DOHH2 (cell line): ENCODE data around the gene MLLT10.
"Not testable (repeated sequence)": the region's sequence is repeated elsewhere in the genome, so short reads cannot be mapped to it uniquely, and the experiment has no call there.

ENCODE experiments used
- H3F3A ChIP-seq: fragments of 200-600 bp; sonication (generic), shearing (Covaris generic); 2 replicates; pipeline ENCODE4 v1.6.0; 2016; ENCODE audit warnings: antibody characterized with exemption, mild to moderate bottlenecking; ENCODE audit not compliant: control insufficient read depth, insufficient read depth
- H3K27ac ChIP-seq: fragments of 200-600 bp; sonication (generic); 2 replicates; pipeline ENCODE4 v1.5.1; 2014; ENCODE audit warnings: low read depth, mild to moderate bottlenecking, low read length, moderate library complexity
- H3K27me3 ChIP-seq: fragments of 200-600 bp; sonication (generic); 2 replicates; pipeline ENCODE4 v1.6.1; 2014; ENCODE audit warnings: mild to moderate bottlenecking, low read length, mixed read lengths; ENCODE audit not compliant: control insufficient read depth
- H3K36me3 ChIP-seq: fragments of 200-600 bp; sonication (generic); 2 replicates; pipeline ENCODE4 v1.6.1; 2014; ENCODE audit warnings: mild to moderate bottlenecking, low read length, moderate library complexity, mixed read lengths; ENCODE audit not compliant: control insufficient read depth
- H3K4me1 ChIP-seq: fragments of 200-600 bp; sonication (generic); 2 replicates; pipeline ENCODE4 v1.6.1; 2014; ENCODE audit warnings: mild to moderate bottlenecking, low read length, mixed read lengths; ENCODE audit not compliant: control insufficient read depth
- H3K4me2 ChIP-seq: fragments of 200-600 bp; sonication (generic); 2 replicates; pipeline ENCODE4 v1.6.0; 2014; ENCODE audit warnings: mild to moderate bottlenecking, low read length, moderate library complexity
- H3K4me3 ChIP-seq: fragments of 200-600 bp; sonication (generic); 2 replicates; pipeline ENCODE4 v1.5.1; 2014; ENCODE audit warnings: mild to moderate bottlenecking, low read length, mixed read lengths
- H3K79me2 ChIP-seq: fragments of 200-600 bp; sonication (generic); 2 replicates; pipeline ENCODE4 v1.6.1; 2014; ENCODE audit warnings: mild to moderate bottlenecking, low read length, mixed read lengths; ENCODE audit not compliant: control insufficient read depth
- H3K9me2 ChIP-seq: fragments of 200-600 bp; sonication (generic); replicated peaks from 2 replicates; pipeline ENCODE4 v1.6.1; 2014; ENCODE audit warnings: mild to moderate bottlenecking, low read length, mixed read lengths; ENCODE audit not compliant: control insufficient read depth
- H3K9me3 ChIP-seq: fragments of 200-600 bp; sonication (generic); 2 replicates; pipeline ENCODE4 v1.6.1; 2014; ENCODE audit warnings: antibody characterized with exemption, low read length, mixed read lengths; ENCODE audit not compliant: control insufficient read depth, insufficient read depth
- H4K20me1 ChIP-seq: fragments of 200-600 bp; sonication (generic); 2 replicates; pipeline ENCODE4 v1.6.0; 2014; ENCODE audit warnings: low read depth, mild to moderate bottlenecking, antibody characterized with exemption, low read length, moderate library complexity; ENCODE audit not compliant: control insufficient read depth, insufficient read depth
- EZH2phosphoT487 ChIP-seq: fragments of 200-600 bp; sonication (generic); IDR thresholded peaks from 2 replicates; pipeline ENCODE4 v1.6.1; 2017; ENCODE audit warnings: borderline replicate concordance, mild to moderate bottlenecking, antibody characterized with exemption, low read length, moderate library complexity, mixed read lengths
- TF ChIP-seq, protein P1 (sequence below): fragments of 200-600 bp; sonication (generic); IDR thresholded peaks from one replicate; pipeline ENCODE4 v1.5.1; 2014; ENCODE audit warnings: antibody characterized with exemption, mild to moderate bottlenecking, low read depth, low read length; ENCODE audit not compliant: poor library complexity, severe bottlenecking

The MLLT10 gene

DNA sequence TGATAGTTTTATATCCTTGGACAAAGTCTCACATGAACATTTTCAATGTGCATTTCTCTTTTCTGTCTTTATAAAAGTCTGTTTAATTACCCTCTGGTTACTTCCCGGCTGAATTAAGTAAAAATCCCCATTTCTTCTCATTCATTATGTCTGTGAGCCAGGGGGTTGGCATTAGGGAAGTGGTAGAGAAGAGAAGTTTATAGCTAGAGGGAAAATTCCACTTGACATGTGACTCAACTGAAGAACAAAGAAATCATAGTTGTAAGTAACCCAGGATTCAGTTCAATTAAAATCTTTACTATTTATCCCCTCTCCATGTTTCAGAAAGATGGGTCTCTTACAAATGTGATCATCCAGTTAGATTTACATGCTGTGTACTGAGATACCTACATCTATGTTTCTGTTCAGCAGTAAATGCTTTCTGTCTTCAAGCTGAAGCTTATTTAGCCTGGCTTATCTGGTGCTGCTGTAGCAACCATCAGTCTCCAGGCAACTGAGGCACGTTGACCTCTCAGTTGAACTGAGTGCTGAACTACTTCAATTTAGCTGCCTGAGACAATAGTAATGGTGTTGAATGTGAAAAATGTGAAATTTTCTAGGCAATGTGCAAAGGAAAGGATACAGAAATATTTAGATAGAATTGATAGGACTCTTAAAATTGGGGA, 181.6 kb downstream of the MLLT10 start:
- Histone ChIP-seq H3K36me3 (peaks cover 51% of the 10 kb centered on the region), H3K4me3 (no peak overlapping the region), H3K9me3 (no peaks in the 10 kb centered on the region), H3K27me3 (no peaks in the 10 kb centered on the region), H4K20me1 (no peaks in the 10 kb centered on the region; the same call in 1 of the 2 replicates), H3F3A (peaks cover 6% of the 10 kb centered on the region; the same call in 1 of the 2 replicates), H3K4me2 (no peak overlapping the region), H3K4me1 (peaks cover 6% of the 10 kb centered on the region), H3K9me2 (no peaks in the 10 kb centered on the region), H3K27ac (no peak overlapping the region), H3K79me2 (peaks cover 6% of the 10 kb centered on the region)
- TF ChIP-seq, protein P1, sequence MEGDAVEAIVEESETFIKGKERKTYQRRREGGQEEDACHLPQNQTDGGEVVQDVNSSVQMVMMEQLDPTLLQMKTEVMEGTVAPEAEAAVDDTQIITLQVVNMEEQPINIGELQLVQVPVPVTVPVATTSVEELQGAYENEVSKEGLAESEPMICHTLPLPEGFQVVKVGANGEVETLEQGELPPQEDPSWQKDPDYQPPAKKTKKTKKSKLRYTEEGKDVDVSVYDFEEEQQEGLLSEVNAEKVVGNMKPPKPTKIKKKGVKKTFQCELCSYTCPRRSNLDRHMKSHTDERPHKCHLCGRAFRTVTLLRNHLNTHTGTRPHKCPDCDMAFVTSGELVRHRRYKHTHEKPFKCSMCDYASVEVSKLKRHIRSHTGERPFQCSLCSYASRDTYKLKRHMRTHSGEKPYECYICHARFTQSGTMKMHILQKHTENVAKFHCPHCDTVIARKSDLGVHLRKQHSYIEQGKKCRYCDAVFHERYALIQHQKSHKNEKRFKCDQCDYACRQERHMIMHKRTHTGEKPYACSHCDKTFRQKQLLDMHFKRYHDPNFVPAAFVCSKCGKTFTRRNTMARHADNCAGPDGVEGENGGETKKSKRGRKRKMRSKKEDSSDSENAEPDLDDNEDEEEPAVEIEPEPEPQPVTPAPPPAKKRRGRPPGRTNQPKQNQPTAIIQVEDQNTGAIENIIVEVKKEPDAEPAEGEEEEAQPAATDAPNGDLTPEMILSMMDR, result no peak
- no peak for TF ChIP-seq EZH2phosphoT487

DNA sequence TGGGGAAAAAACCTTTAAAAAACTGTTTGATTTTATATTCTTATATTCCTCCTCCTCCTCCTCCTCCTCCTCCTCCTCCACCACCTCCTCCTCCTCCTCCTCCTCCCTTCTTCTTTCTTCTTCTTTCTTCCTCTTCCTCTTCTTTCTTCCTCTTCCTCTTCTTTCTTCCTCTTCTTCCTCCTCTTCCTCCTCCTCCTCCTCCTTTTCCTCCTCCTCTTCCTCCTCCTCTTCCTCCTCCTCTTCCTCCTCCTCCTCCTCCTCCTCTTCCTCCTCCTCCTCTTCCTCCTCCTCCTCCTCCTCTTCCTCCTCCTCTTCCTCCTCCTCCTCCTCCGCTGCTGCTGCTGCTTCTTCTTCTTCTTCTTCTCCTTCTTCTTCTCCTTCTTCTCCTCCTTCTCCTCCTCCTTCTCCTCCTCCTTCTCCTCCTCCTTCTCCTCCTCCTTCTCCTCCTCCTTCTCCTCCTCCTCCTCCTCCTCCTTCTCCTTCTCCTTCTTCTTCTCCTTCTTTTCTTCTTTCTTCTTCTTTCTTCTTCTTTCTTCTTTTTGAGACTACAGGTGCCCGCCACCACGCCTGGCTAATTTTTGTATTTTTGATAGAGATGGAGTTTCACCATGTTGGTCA, 183.5 kb downstream of the MLLT10 start:
- H3K27me3 ChIP-seq, H3K4me1 ChIP-seq, H3K4me2 ChIP-seq, H3K27ac ChIP-seq, H3K4me3 ChIP-seq, H4K20me1 ChIP-seq, H3K79me2 ChIP-seq, H3K9me2 ChIP-seq, H3K9me3 ChIP-seq, H3F3A ChIP-seq: not testable (repeated sequence)
- H3K36me3 ChIP-seq, result peaks cover 51% of the 10 kb centered on the region

DNA sequence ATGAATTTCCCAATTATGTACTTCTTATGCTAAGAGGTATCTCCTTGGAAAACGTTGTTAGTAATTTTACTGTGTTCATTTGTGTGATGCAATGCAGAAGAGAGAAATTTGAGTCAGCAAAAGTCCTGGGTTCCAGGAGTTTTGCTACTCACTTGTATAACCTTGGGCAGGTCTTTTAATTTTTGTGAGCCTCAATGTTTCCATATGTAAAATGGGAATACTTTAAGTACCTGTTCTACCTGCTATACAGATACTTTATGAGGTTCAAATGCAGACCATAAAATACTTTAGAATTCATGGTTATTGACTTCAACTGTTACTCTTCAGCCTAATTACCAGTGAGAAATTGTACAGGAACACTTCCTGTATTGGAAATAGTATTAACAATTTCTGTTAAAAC, 185.5 kb downstream of the MLLT10 start:
- TF ChIP-seq, protein P1, result no peak
- no peak for TF ChIP-seq EZH2phosphoT487
- Histone ChIP-seq H3K36me3 (peaks cover 38% of the 10 kb centered on the region), H3K4me2 (no peak overlapping the region), H3K27ac (no peak overlapping the region), H3K79me2 (no peaks in the 10 kb centered on the region; the same call in 1 of the 2 replicates), H4K20me1 (peaks cover 5% of the 10 kb centered on the region; the same call in 1 of the 2 replicates), H3K27me3 (no peaks in the 10 kb centered on the region), H3K9me2 (no peaks in the 10 kb centered on the region), H3K4me1 (peaks cover 13% of the 10 kb centered on the region), H3K4me3 (no peak overlapping the region), H3F3A (peaks cover 19% of the 10 kb centered on the region), H3K9me3 (no peaks in the 10 kb centered on the region)

DNA sequence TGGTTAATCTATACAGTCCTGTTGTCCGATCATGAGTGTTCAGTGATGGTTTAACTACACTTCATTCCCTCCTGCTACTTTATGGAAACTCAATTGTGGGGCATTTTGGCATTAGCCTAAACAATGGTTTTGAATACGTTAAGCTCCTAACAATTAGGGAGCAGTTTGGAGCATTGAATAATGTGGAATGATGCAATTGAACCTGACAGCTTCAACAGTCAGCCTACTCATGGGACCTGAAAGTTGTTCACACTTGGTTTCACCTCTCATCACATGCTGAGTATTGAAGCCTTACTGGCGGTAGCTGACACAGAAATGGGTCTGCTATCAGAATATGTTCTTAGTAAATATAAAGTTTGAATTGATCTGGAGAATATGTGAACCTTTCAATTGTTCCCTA, 186.1 kb downstream of the MLLT10 start:
- peaks cover 3% of the 10 kb centered on the region for H3K79me2 ChIP-seq
- H3K4me1 ChIP-seq, result peaks cover 19% of the 10 kb centered on the region
- peaks cover 8% of the 10 kb centered on the region; the same call in 1 of the 2 replicates for H4K20me1 ChIP-seq
- no peaks in the 10 kb centered on the region for H3K9me2 ChIP-seq
- no peaks in the 10 kb centered on the region for H3K27me3 ChIP-seq
- no peak overlapping the region for H3K4me2 ChIP-seq
- H3K9me3 ChIP-seq, result no peaks in the 10 kb centered on the region
- peaks cover 19% of the 10 kb centered on the region for H3F3A ChIP-seq
- no peak for TF ChIP-seq EZH2phosphoT487
- TF ChIP-seq, protein P1, result no peak
- H3K36me3 ChIP-seq, result peaks cover 36% of the 10 kb centered on the region
- no peak overlapping the region for H3K27ac ChIP-seq
- H3K4me3 ChIP-seq, result no peak overlapping the region
